IMR-90 (cell line): ENCODE measurements around the gene FHL5. TPM values are rescaled to one million over a fixed set of nuclear protein-coding genes. Genes with fewer than 3 reads are reported as not detected.
A peak's percentile ranks its signal among the peaks of the same experiment; 100 is the strongest.

Experiments used
- ATAC-seq: fragments of 200-7000 bp; cut with Tn5 transposase; 2 replicates; pipeline ENCODE4 v1.9.1; 2020; ENCODE audit warnings: low read depth, mild to moderate bottlenecking, moderate library complexity
- BruUV-seq: library from RNA; stranded (reverse); fragments of 400-500 nt; replicated peaks from 2 replicates; lab custom pipeline; 2021; lab: Mats Ljungman, UMichigan
- CTCF ChIA-PET: fragments of 300-600 bp; formaldehyde crosslinking; extraction: SDS; loops from one replicate; lab custom pipeline; 2021; ENCODE audit warnings: antibody characterized with exemption; lab: Yijun Ruan, JAX
- POLR2A ChIA-PET: fragments of 300-600 bp; sonication (Branson Sonifier 250); formaldehyde crosslinking; loops from one replicate; lab custom pipeline; 2022; ENCODE audit warnings: antibody characterized with exemption; ENCODE audit not compliant: unreplicated experiment; lab: Charles Lee
- DNase-seq: peaks from one replicate; pipeline ENCODE4 v3.0.0; 2013
- H2AFZ ChIP-seq: replicated peaks from 2 replicates; pipeline ENCODE3; 2013; ENCODE audit warnings: low read length, mild to moderate bottlenecking; ENCODE audit not compliant: poor library complexity
- H2AK5ac ChIP-seq: 2 replicates; pipeline ENCODE4 v1.6.1; 2013; ENCODE audit warnings: low read depth, low read length, inconsistent platforms
- H2AK9ac ChIP-seq: replicated peaks from 2 replicates; pipeline ENCODE3; 2013; ENCODE audit warnings: mild to moderate bottlenecking, low read depth, low read length, moderate library complexity; ENCODE audit not compliant: poor library complexity
- H2BK120ac ChIP-seq: 2 replicates; pipeline ENCODE4 v1.6.1; 2013; ENCODE audit warnings: low read depth, low read length, inconsistent platforms
- H2BK15ac ChIP-seq: 3 replicates; pipeline ENCODE4 v1.6.1; 2013; ENCODE audit warnings: low read depth, low read length, inconsistent platforms
- H2BK20ac ChIP-seq: 2 replicates; pipeline ENCODE4 v1.6.1; 2013; ENCODE audit warnings: low read depth, mild to moderate bottlenecking, inconsistent platforms, low read length, moderate library complexity
- H2BK5ac ChIP-seq: 2 replicates; pipeline ENCODE4 v1.6.1; 2013; ENCODE audit warnings: mild to moderate bottlenecking, low read depth, low read length, inconsistent platforms; ENCODE audit not compliant: poor library complexity, severe bottlenecking
- H3K14ac ChIP-seq: replicated peaks from 2 replicates; pipeline ENCODE4 v1.6.1; 2013; ENCODE audit warnings: low read depth, low read length, inconsistent platforms
- H3K18ac ChIP-seq: 2 replicates; pipeline ENCODE4 v1.6.1; 2013; ENCODE audit warnings: low read depth, low read length, control low read depth
- H3K23ac ChIP-seq: 2 replicates; pipeline ENCODE4 v1.6.1; 2013; ENCODE audit warnings: low read depth, low read length, inconsistent platforms
- H3K27ac ChIP-seq: 2 replicates; pipeline ENCODE4 v1.5.1; 2013; ENCODE audit warnings: mild to moderate bottlenecking, control low read depth, low read length; ENCODE audit not compliant: insufficient read depth
- H3K27me3 ChIP-seq: 2 replicates; pipeline ENCODE4 v1.6.1; 2013; ENCODE audit warnings: low read length; ENCODE audit not compliant: control insufficient read depth, insufficient read depth
- H3K36me3 ChIP-seq: 2 replicates; pipeline ENCODE4 v1.6.1; 2013; ENCODE audit warnings: low read length, mixed read lengths; ENCODE audit not compliant: control insufficient read depth, insufficient read depth
- H3K4ac ChIP-seq: 2 replicates; pipeline ENCODE4 v1.6.1; 2013; ENCODE audit warnings: low read depth, low read length, inconsistent platforms
- H3K4me1 ChIP-seq: 2 replicates; pipeline ENCODE4 v1.6.1; 2013; ENCODE audit warnings: low read length, mixed read lengths; ENCODE audit not compliant: control insufficient read depth, insufficient read depth
- H3K4me2 ChIP-seq: 2 replicates; pipeline ENCODE4 v1.6.1; 2013; ENCODE audit warnings: low read depth, mild to moderate bottlenecking, control low read depth, low read length, moderate library complexity
- H3K4me3 ChIP-seq: 2 replicates; pipeline ENCODE4 v1.5.1; 2013; ENCODE audit warnings: low read depth, mild to moderate bottlenecking, control low read depth, low read length, moderate library complexity; ENCODE audit not compliant: insufficient read depth
- H3K56ac ChIP-seq: 2 replicates; pipeline ENCODE4 v1.6.1; 2013; ENCODE audit warnings: low read length, inconsistent platforms; ENCODE audit not compliant: insufficient read depth; ENCODE audit errors: extremely low read depth
- H3K79me1 ChIP-seq, 2 experiments: 2 replicates each; pipeline ENCODE4 v1.6.1; 2013; ENCODE audit warnings: low read length in 2 of 2, inconsistent platforms in 1 of 2, low read depth in 1 of 2
- H3K9ac ChIP-seq: 2 replicates; pipeline ENCODE4 v1.6.1; 2013; ENCODE audit warnings: low read depth, low read length, control low read depth
- H3K9me1 ChIP-seq: 2 replicates; pipeline ENCODE4 v1.6.1; 2013; ENCODE audit warnings: low read length, inconsistent platforms; ENCODE audit not compliant: insufficient read depth
- H3K9me3 ChIP-seq: 2 replicates; pipeline ENCODE4 v1.6.1; 2013; ENCODE audit warnings: low read length; ENCODE audit not compliant: control insufficient read depth, insufficient read depth
- H4K20me1 ChIP-seq: 2 replicates; pipeline ENCODE4 v1.6.1; 2013; ENCODE audit warnings: low read length, inconsistent platforms; ENCODE audit not compliant: insufficient read depth
- H4K5ac ChIP-seq: 2 replicates; pipeline ENCODE4 v1.6.1; 2013; ENCODE audit warnings: mild to moderate bottlenecking, low read depth, low read length, control low read depth
- H4K8ac ChIP-seq, 2 experiments: 2 replicates each; pipeline ENCODE4 v1.6.1; 2013; ENCODE audit warnings: low read depth in 2 of 2, low read length in 2 of 2, control low read depth in 1 of 2, inconsistent platforms in 1 of 2
- H4K91ac ChIP-seq: 2 replicates; pipeline ENCODE4 v1.6.1; 2013; ENCODE audit warnings: low read depth, low read length, inconsistent platforms; ENCODE audit not compliant: insufficient read depth
- FOS ChIP-seq: fragments of 150-350 bp; IDR thresholded peaks from 2 replicates; pipeline ENCODE4 v1.6.1; 2016; ENCODE audit warnings: low read depth, low read length
- MAZ ChIP-seq: IDR thresholded peaks from 2 replicates; pipeline ENCODE4 v1.6.1; 2012; ENCODE audit warnings: low read depth, mild to moderate bottlenecking, low read length, improper control_type of control experiment, moderate library complexity, borderline replicate concordance
- MXI1 ChIP-seq: IDR thresholded peaks from 2 replicates; pipeline ENCODE4 v1.6.1; 2012; ENCODE audit warnings: low read depth, mild to moderate bottlenecking, low read length, moderate library complexity, borderline replicate concordance
- POLR2A ChIP-seq: IDR thresholded peaks from 2 replicates; pipeline ENCODE4 v1.6.1; 2012; ENCODE audit warnings: mild to moderate bottlenecking, low read depth, low read length
- WGBS, 2 experiments: methylation state at CpG; one replicate each; pipeline versions ENCODE4 v1.1.5 to v1.1.7; 2013; ENCODE audit warnings: missing lambda C conversion rate in 2 of 2; ENCODE audit not compliant: insufficient read length in 1 of 2; ENCODE audit errors: extremely low coverage in 2 of 2; 5-methylcytosine and 5-hydroxymethylcytosine counted together
- dilution Hi-C: fragments of 300-500 bp; cut with HindIII; formaldehyde crosslinking; loops from one replicate; pipeline ENCODE4 v1.14.3; 2018; ENCODE audit warnings: low sequenced_read_pairs; ENCODE audit not compliant: unreplicated experiment
- in situ Hi-C: fragments of 300-500 bp; cut with MboI; formaldehyde crosslinking; loops from 3 replicates; pipeline ENCODE4 v1.14.3; 2019; ENCODE audit warnings: low sequenced_read_pairs, inconsistent platforms, mixed read lengths
- intact Hi-C: fragments of 100-400 bp; cut with micrococcal nuclease; formaldehyde crosslinking; loops from 2 replicates; pipeline ENCODE4 v1.10.0; 2022
- polyA plus RNA-seq, 3 experiments: library from polyadenylated mRNA; depleted of rRNA; stranded (reverse); fragments of >200 nt; gene quantifications; 2 replicates each; pipeline ENCODE4 v1.2.3, GENCODE V29; 2012; ENCODE audit warnings: low replicate concordance in 1 of 3
- total RNA-seq: library from RNA; depleted of rRNA; stranded (reverse); fragments of >200 nt; gene quantifications from 2 replicates; pipeline ENCODE4 v1.2.3, GENCODE V29; 2012

FHL5 gene
- total and polyA plus RNA-seq, 2 of the 4 experiments (the other 2 are of a cell fraction) = not detected

DNA sequence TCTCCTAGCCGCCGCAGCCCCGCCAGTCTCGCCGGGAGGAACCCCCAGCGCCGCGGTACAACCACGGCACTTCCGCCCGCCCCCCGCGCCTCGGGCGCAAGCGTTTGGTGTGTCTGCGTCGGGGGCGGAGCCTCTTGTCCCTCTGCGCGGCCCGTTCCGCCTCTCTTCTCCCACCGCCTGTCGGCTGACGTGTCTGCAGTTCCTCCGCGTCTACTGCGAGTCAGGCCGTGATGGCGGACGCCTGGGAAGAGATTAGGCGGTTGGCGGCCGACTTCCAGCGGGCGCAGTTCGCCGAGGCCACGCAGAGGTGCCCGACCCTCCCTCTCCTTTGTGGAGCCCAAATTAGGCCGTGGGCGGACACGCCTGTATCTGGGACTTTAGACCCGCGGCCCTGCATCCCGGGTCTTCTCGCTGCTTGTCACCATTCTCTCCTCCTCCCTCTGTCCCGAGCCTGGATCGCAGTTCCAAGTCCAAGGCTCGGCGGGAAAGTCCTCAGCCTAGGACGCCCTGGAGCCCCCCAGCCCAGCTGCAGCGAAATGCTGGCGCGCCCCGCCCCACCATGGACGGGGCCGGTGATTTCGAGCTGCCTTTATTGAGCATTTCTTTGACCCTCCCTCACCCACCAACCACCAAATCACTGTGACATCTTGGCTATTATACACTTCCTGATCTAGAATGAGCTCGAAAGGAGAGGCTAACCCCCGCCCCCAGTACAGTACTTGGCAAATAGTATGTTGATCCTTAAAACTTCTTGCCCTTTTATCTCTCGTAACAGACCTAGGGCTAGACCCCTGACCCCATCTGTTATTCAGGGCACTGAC, 41.1 kb upstream of the FHL5 start, which contains the start of gene UFL1:
TSS of gene UFL1 (plus strand) at position 163 of the 821 bp plus-strand sequence. CDS start at position 231, 68 bp downstream.
- peak within 1 kb of the TSS; percentile 76 for H2AK9ac ChIP-seq
- H3K9me3 ChIP-seq = no peaks in the 10 kb centered on the region
- peak within 1 kb of the TSS; percentile 98 for H3K27ac ChIP-seq
- H3K4me2 ChIP-seq = peak within 1 kb of the TSS; percentile 94
- DNase-seq (peak; percentile 90), ATAC-seq (peak; percentile 99)
- ChIA-PET POLR2A (interaction anchor here (0.7 kb wide), 1 partner anchor 11 kb away, joined by 4 read pairs; no protein-coding TSS in a partner anchor), CTCF (interaction anchor here (0.6 kb wide), 1 partner anchor 43 kb away, joined by 3 read pairs; no protein-coding TSS in a partner anchor)
- intact Hi-C loops = loop anchor here (2.0 to 5.0 kb wide), 2 partner anchors 945 to 1091 kb away; partner anchors contain the start of gene MANEA
- H3K56ac ChIP-seq = peak within 1 kb of the TSS; percentile 82
- H3K9me1 ChIP-seq = peaks cover 2% of the 10 kb centered on the region; the same call in 1 of the 2 replicates
- H4K20me1 ChIP-seq = no peaks in the 10 kb centered on the region
- 3% methylated on average over 15 of the region's 63 CpGs; no CpG with 5 or more reads in 1 of the 2 experiments for whole genome bisulfite sequencing, 2 experiments
- in situ Hi-C loops = no loop called here
- peaks cover 2% of the 10 kb centered on the region; the same call in 1 of the 2 replicates for H3K4me1 ChIP-seq
- peak within 1 kb of the TSS; percentile 70 for H2BK120ac ChIP-seq
- peak within 1 kb of the TSS; percentile 69 for H4K91ac ChIP-seq
- H3K4me3 ChIP-seq = peak within 1 kb of the TSS; percentile 83
- H3K23ac ChIP-seq = peak within 1 kb of the TSS; percentile 92
- no peak for TF ChIP-seq FOS
- TF ChIP-seq MAZ = peak; percentile 90; the same call in 1 of the 2 replicates
- TF ChIP-seq POLR2A = peak; percentile 96
- TF ChIP-seq MXI1 = peak; percentile 52
- peaks cover 18 to 24% of the 10 kb centered on the region in 2 experiments for H3K79me1 ChIP-seq
- H3K9ac ChIP-seq = peak within 1 kb of the TSS; percentile 99
- 0 out of 2 replicates have a peak within 1 kb of the TSS, but pooled peaks have one; percentile 30 for H2AK5ac ChIP-seq
- peak within 1 kb of the TSS; percentile 79 for H3K18ac ChIP-seq
- peak within 1 kb of the TSS; percentile 86 to 92 for H4K8ac ChIP-seq
- H3K14ac ChIP-seq = peak within 1 kb of the TSS; percentile 96
- BruUV-seq = TSS peak; percentile 74
- peak within 1 kb of the TSS; percentile 74 for H2BK5ac ChIP-seq
- H2BK20ac ChIP-seq = no peak within 1 kb of the TSS; the same call in 1 of the 2 replicates
- peaks cover 4% of the 10 kb centered on the region for H3K36me3 ChIP-seq
- H2AFZ ChIP-seq = peak within 1 kb of the TSS; percentile 92
- H3K4ac ChIP-seq = peak within 1 kb of the TSS; percentile 84
- no peak within 1 kb of the TSS for H2BK15ac ChIP-seq
- no peaks in the 10 kb centered on the region for H3K27me3 ChIP-seq
- H4K5ac ChIP-seq = peak within 1 kb of the TSS; percentile 67
- dilution Hi-C loops = no loop called here
